ENCODE measurements around the gene PXT1. TPM values are rescaled to one million over a fixed set of nuclear protein-coding genes. Genes with fewer than 3 reads are reported as not detected.

Gene PXT1
- total RNA-seq, 2 experiments from 2014 or later, result 0.22 to 0.36 TPM

DNA sequence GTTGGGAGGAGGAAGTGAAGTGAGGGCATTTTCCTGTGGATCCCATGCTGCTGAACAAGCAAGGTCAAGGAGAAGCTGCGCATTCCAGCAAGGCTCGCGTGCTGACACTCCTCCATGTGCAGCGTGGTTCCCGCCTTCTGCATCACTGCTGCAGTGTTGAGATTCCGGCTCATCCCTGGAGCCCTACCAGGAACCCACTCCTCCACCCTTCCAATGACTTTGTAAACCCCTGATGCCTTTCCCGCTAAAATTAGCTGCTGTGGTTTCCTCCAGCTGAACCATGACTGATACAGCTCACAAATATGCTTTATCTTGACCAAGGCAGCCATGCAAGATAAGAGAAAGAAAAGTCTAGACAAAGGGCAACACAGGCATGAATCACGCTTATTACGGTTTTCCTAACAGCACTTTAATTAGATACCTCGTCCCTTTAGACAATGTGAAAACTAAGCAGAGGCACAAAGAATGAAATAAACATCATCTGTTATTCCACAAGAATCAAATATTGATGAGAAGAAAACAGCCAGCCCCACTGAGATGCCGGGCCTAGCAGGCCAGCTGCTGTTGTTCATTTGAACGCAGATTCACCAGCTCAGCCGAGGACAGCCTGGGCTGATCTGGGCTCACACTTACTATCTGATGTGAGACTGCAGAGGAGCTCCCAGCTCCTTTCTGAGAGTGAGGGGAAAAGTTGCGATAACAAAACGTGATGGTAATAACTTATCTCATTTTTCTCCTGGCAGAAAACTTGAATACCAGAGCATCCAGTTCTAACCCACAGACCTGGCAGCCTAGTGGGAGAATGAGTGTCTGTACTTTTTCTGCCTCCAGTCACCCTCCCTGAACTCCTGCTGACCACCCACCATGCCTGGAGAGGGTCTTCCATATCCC lies 91.7 kb downstream of the PXT1 start:
- ChIA-PET POLR2A (no interaction called here), CTCF (interaction anchor here (1.0 to 3.2 kb wide), 4 partner anchors 7 to 256 kb away, joined by 4 to 19 read pairs (median 8); no protein-coding TSS in a partner anchor)
- Mint-ChIP-seq H3K27me3 (peaks cover 2% of the 10 kb centered on the region), H3K27ac (no peak overlapping the region), H3K9me3 (no peaks in the 10 kb centered on the region), H3K36me3 (ENCODE audit: low read depth) (no peaks in the 10 kb centered on the region), H3K4me1 (ENCODE audit: low read depth) (peaks cover 5% of the 10 kb centered on the region), H3K4me3 (no peak overlapping the region)
- intact Hi-C loops (cut with micrococcal nuclease), result no loop called here
- no peak for DNase-seq
- no peak for TF ChIP-seq CTCF (IDR thresholded peaks at IDR 0.05)
- no peak for ATAC-seq

- H3K9me3 Mint-ChIP-seq, result no peaks in the 10 kb centered on the region
- no peak for DNase-seq
- peaks cover 2% of the 10 kb centered on the region for H3K27me3 Mint-ChIP-seq
- no peaks in the 10 kb centered on the region for H3K4me1 Mint-ChIP-seq (ENCODE audit: low read depth)
- no peaks in the 10 kb centered on the region for H3K36me3 Mint-ChIP-seq (ENCODE audit: low read depth)
- no peak overlapping the region for H3K4me3 Mint-ChIP-seq
- intact Hi-C loops (cut with micrococcal nuclease), result no loop called here
- no peak overlapping the region for H3K27ac Mint-ChIP-seq
- CTCF ChIA-PET, result interaction anchor here (1.1 to 3.2 kb wide), 3 partner anchors 8 to 10 kb away, joined by 5 to 19 read pairs (median 10); no protein-coding TSS in a partner anchor
- no peak for ATAC-seq
- POLR2A ChIA-PET, result no interaction called here
- no peak for TF ChIP-seq CTCF (IDR thresholded peaks at IDR 0.05)
Observed at GRCh38 chr6:36350082-36350481, 92.6 kb downstream of the PXT1 start.

DNA sequence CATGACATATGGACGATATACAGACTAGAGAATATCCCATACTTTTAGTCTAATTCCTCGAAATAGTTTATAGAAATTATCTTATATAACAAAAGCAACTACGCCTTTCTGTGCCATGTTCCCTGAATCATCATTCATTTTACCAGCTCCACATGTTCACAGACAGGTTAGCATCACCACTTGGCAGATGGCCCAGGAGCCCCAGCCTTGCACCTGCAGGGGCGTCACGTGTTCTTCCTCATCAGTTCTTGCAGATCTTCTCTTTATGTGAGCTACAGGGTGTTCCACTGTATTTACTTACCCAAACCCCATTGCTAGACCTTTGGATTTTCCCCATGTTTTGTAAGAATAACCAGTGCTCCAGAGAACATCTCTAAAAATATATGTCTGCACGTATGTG lies 93.4 kb downstream of the PXT1 start:
- DNase-seq (peak; percentile 26), ATAC-seq (no peak)
- H3K36me3 Mint-ChIP-seq (ENCODE audit: low read depth), result no peaks in the 10 kb centered on the region
- ChIA-PET POLR2A (interaction anchor here (0.7 kb wide), 1 partner anchor 15 kb away, joined by 3 read pairs; no protein-coding TSS in a partner anchor), CTCF (interaction anchor here (0.7 to 3.2 kb wide), 4 partner anchors 8 to 280 kb away, joined by 4 to 19 read pairs (median 8); no protein-coding TSS in a partner anchor)
- intact Hi-C loops (cut with micrococcal nuclease), result no loop called here
- H3K9me3 Mint-ChIP-seq, result no peaks in the 10 kb centered on the region
- H3K27ac Mint-ChIP-seq, result no peak overlapping the region
- no peak for TF ChIP-seq CTCF (IDR thresholded peaks at IDR 0.05)
- peaks cover 2% of the 10 kb centered on the region for H3K27me3 Mint-ChIP-seq
- H3K4me3 Mint-ChIP-seq, result no peak overlapping the region
- no peaks in the 10 kb centered on the region for H3K4me1 Mint-ChIP-seq (ENCODE audit: low read depth)

GRCh38 chr6:36347621-36348020 lies 95.0 kb downstream of the PXT1 start:
- intact Hi-C loops (cut with micrococcal nuclease), result no loop called here
- no peak for TF ChIP-seq CTCF (IDR thresholded peaks at IDR 0.05)
- DNase-seq (no peak), ATAC-seq (no peak)
- Mint-ChIP-seq H3K4me3 (no peak overlapping the region), H3K36me3 (ENCODE audit: low read depth) (no peaks in the 10 kb centered on the region), H3K9me3 (no peaks in the 10 kb centered on the region), H3K27me3 (peaks cover 2% of the 10 kb centered on the region), H3K27ac (no peak overlapping the region), H3K4me1 (ENCODE audit: low read depth) (no peaks in the 10 kb centered on the region)
- CTCF ChIA-PET, result interaction anchor here (1.1 to 2.5 kb wide), 3 partner anchors 11 to 45 kb away, joined by 3 to 9 read pairs (median 3); no protein-coding TSS in a partner anchor
- POLR2A ChIA-PET, result interaction anchor here (0.6 kb wide), 1 partner anchor 347 kb away, joined by 3 read pairs; no protein-coding TSS in a partner anchor
